SK-N-SH (cell line): Measurements from ENCODE around the gene PER1. TPM values are rescaled to one million over a fixed set of nuclear protein-coding genes. Genes with fewer than 3 reads are reported as not detected.
A peak's percentile ranks its signal among the peaks of the same experiment; 100 is the strongest.

Experiments
- CTCF ChIA-PET: fragments of 300-600, 350-600 bp; formaldehyde crosslinking; extraction: SDS; loops from one replicate; lab custom pipeline; 2021; lab: Yijun Ruan, JAX
- POLR2A ChIA-PET: fragments of 350-600 bp; sonication (Branson Sonifier 250); formaldehyde crosslinking; extraction: SDS; loops from one replicate; lab custom pipeline; 2020; ENCODE audit warnings: antibody characterized with exemption, inconsistent platforms; lab: Yijun Ruan, JAX
- DNase-seq: peaks from one replicate; pipeline ENCODE4 v3.0.0; 2012
- H2AFZ ChIP-seq: fragments of 200-600 bp; sonication (generic); 2 replicates; pipeline ENCODE4 v1.8.1; 2016; ENCODE audit warnings: antibody characterized with exemption, mild to moderate bottlenecking, low read depth
- H3F3A ChIP-seq: fragments of 200-600 bp; sonication (generic); replicated peaks from 2 replicates; pipeline ENCODE3; 2016; ENCODE audit warnings: antibody characterized with exemption, mild to moderate bottlenecking; ENCODE audit not compliant: insufficient read depth
- H3K27ac ChIP-seq, 2 experiments: fragments of 200-500 bp in 1 of 2; fragments of 200-600 bp in 1 of 2; sonication (Bioruptor generic) in 1 of 2; sonication (generic), shearing (Covaris generic) in 1 of 2; 2 replicates each; pipeline versions ENCODE4 v1.5.1 to v1.6.1; 2014 to 2016; ENCODE audit warnings: low read depth in 2 of 2, inconsistent platforms in 1 of 2, low read length in 1 of 2, mild to moderate bottlenecking in 1 of 2, mixed read lengths in 1 of 2
- H3K27me3 ChIP-seq: fragments of 200-600 bp; sonication (generic), shearing (Covaris generic); 2 replicates; pipeline ENCODE4 v1.6.1; 2016; ENCODE audit warnings: mixed run types; ENCODE audit not compliant: insufficient read depth
- H3K36me3 ChIP-seq, 2 experiments: fragments of 200-500 bp in 1 of 2; fragments of 200-600 bp in 1 of 2; sonication (Bioruptor generic) in 1 of 2; sonication (generic) in 1 of 2; replicated peaks in 1 of 2; 2 replicates each; pipeline versions ENCODE3 to v1.5.1; 2014 to 2016; ENCODE audit warnings: low read length in 1 of 2, mild to moderate bottlenecking in 1 of 2; ENCODE audit not compliant: insufficient read depth in 2 of 2, control insufficient read depth in 1 of 2
- H3K4me1 ChIP-seq, 2 experiments: fragments of 200-500 bp in 1 of 2; fragments of 200-600 bp in 1 of 2; sonication (Bioruptor generic) in 1 of 2; sonication (generic), shearing (Covaris generic) in 1 of 2; 2 replicates each; pipeline versions ENCODE4 v1.5.1 to v1.6.1; 2014 to 2016; ENCODE audit warnings: low read depth in 1 of 2, low read length in 1 of 2, mixed run types in 1 of 2; ENCODE audit not compliant: insufficient read depth in 2 of 2, control insufficient read depth in 1 of 2
- H3K4me2 ChIP-seq: fragments of 200-600 bp; sonication (generic), shearing (Covaris generic); 2 replicates; pipeline ENCODE4 v1.6.1; 2017; ENCODE audit warnings: mixed run types
- H3K4me3 ChIP-seq, 2 experiments: fragments of 200-500 bp in 1 of 2; fragments of 200-600 bp in 1 of 2; sonication (Bioruptor generic) in 1 of 2; sonication (generic), shearing (Covaris generic) in 1 of 2; 2 replicates each; pipeline versions ENCODE4 v1.5.1 to v1.8.1; 2014 to 2016; ENCODE audit warnings: low read depth in 2 of 2, inconsistent platforms in 1 of 2, low read length in 1 of 2, mild to moderate bottlenecking in 1 of 2, mixed read lengths in 1 of 2, moderate library complexity in 1 of 2
- H3K79me2 ChIP-seq: fragments of 200-600 bp; sonication (generic); 2 replicates; pipeline ENCODE4 v1.8.1; 2017; ENCODE audit warnings: mild to moderate bottlenecking; ENCODE audit not compliant: insufficient read depth
- H3K9ac ChIP-seq: fragments of 200-600 bp; sonication (generic); 2 replicates; pipeline ENCODE4 v1.6.1; 2017; ENCODE audit warnings: mixed run types
- H3K9me2 ChIP-seq: fragments of 200-600 bp; sonication (generic); 2 replicates; pipeline ENCODE4 v1.6.1; 2017; ENCODE audit warnings: mixed run types
- H3K9me3 ChIP-seq: fragments of 200-600 bp; sonication (generic); 2 replicates; pipeline ENCODE4 v1.6.1; 2017; ENCODE audit warnings: mixed run types, mild to moderate bottlenecking, moderate library complexity
- H4K20me1 ChIP-seq: fragments of 200-600 bp; sonication (generic); 2 replicates; pipeline ENCODE4 v1.6.1; 2017; ENCODE audit warnings: mild to moderate bottlenecking, mixed run types; ENCODE audit not compliant: insufficient read depth
- CHD2 ChIP-seq: fragments of 150-350 bp; IDR thresholded peaks from 2 replicates; pipeline ENCODE4 v1.6.1; 2018; ENCODE audit warnings: low read length; ENCODE audit not compliant: partially characterized antibody
- EP300 ChIP-seq, 2 experiments: IDR thresholded peaks; 2 replicates each; pipeline versions ENCODE4 v1.4.0 to v1.6.1; 2012; ENCODE audit warnings: borderline replicate concordance in 1 of 2, low read depth in 1 of 2, low read length in 1 of 2
- FOXM1 ChIP-seq: IDR thresholded peaks from 2 replicates; pipeline ENCODE4 v1.4.0; 2012; ENCODE audit warnings: low read depth, mild to moderate bottlenecking
- GABPA ChIP-seq: IDR thresholded peaks from 2 replicates; pipeline ENCODE4 v1.4.0; 2012; ENCODE audit warnings: low read depth, mild to moderate bottlenecking
- GATA2 ChIP-seq: sonication (generic); formaldehyde crosslinking; IDR thresholded peaks from 2 replicates; pipeline ENCODE4 v1.5.0; 2020; ENCODE audit warnings: mild to moderate bottlenecking, missing genetic modification reagents
- NRF1 ChIP-seq: IDR thresholded peaks from 2 replicates; pipeline ENCODE4 v1.6.1; 2012; ENCODE audit warnings: low read depth, mild to moderate bottlenecking, low read length
- RAD21 ChIP-seq: IDR thresholded peaks from 2 replicates; pipeline ENCODE4 v1.6.1; 2012; ENCODE audit warnings: mild to moderate bottlenecking, low read length
- SMC3 ChIP-seq: IDR thresholded peaks from 2 replicates; pipeline ENCODE4 v1.6.1; 2012; ENCODE audit warnings: low read depth, low read length, improper control_type of control experiment
- WGBS: methylation state at CpG from one replicate; pipeline ENCODE4 v1.1.6; 2017; ENCODE audit warnings: low lambda C conversion rate; 5-methylcytosine and 5-hydroxymethylcytosine counted together
- polyA plus RNA-seq, 3 experiments: library from polyadenylated mRNA; depleted of rRNA; stranded (reverse); fragments of >200 nt; gene quantifications; 2 replicates each; pipeline ENCODE4 v1.2.3, GENCODE V29; 2012
- TF ChIP-seq, protein P1 (sequence below): fragments of 200-600 bp; sonication (generic); IDR thresholded peaks from 2 replicates; pipeline ENCODE4 v1.6.1; 2017; ENCODE audit warnings: antibody characterized with exemption, mild to moderate bottlenecking, moderate library complexity
- TF ChIP-seq, protein P2 (sequence below): fragments of 150-350 bp; IDR thresholded peaks from 2 replicates; pipeline ENCODE4 v1.6.1; 2017; ENCODE audit warnings: antibody characterized with exemption, low read length, low read depth, borderline replicate concordance

PER1 gene
- polyA plus RNA-seq, 1 of the 3 experiments (the other 2 are of a cell fraction), result 56.8 TPM

DNA sequence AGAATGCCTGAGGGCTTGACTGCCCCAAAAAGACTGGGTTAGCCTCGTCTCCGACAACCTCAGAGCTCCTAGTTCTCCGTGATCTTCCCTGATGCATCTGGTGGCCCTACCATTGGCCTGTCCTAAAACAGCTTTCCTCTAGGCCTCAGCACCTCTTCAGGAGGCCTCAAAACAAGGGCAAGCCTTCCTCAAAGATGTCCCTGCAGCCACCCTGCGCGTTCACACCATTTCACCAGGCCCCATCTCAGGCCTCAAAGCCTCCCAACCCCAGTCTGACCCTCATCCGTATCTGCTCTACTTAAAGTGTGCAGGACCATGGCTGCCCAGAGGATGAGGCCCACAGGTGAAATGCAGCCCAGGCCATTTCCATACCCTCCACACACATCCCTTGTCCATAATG, 41.3 kb downstream of the PER1 start:
- no peaks in the 10 kb centered on the region for H3K79me2 ChIP-seq
- no peaks in the 10 kb centered on the region for H3F3A ChIP-seq
- 98% methylated on average over 5 of the region's 6 CpGs for WGBS
- no peak for DNase-seq
- no peak for TF ChIP-seq GABPA
- TF ChIP-seq EP300 (IDR thresholded peaks at IDR 0.05; ENCODE audit: borderline replicate concordance in 1 of 2, low read depth in 1 of 2, low read length in 1 of 2), result no peak
- TF ChIP-seq CHD2, result no peak
- no peak for TF ChIP-seq GATA2 (CRISPR knock-in tag)
- TF ChIP-seq FOXM1, result no peak
- TF ChIP-seq, protein P1, sequence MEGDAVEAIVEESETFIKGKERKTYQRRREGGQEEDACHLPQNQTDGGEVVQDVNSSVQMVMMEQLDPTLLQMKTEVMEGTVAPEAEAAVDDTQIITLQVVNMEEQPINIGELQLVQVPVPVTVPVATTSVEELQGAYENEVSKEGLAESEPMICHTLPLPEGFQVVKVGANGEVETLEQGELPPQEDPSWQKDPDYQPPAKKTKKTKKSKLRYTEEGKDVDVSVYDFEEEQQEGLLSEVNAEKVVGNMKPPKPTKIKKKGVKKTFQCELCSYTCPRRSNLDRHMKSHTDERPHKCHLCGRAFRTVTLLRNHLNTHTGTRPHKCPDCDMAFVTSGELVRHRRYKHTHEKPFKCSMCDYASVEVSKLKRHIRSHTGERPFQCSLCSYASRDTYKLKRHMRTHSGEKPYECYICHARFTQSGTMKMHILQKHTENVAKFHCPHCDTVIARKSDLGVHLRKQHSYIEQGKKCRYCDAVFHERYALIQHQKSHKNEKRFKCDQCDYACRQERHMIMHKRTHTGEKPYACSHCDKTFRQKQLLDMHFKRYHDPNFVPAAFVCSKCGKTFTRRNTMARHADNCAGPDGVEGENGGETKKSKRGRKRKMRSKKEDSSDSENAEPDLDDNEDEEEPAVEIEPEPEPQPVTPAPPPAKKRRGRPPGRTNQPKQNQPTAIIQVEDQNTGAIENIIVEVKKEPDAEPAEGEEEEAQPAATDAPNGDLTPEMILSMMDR, result no peak
- no peak for TF ChIP-seq NRF1
- no peak for TF ChIP-seq SMC3
- no peak overlapping the region for H3K9ac ChIP-seq
- H3K36me3 ChIP-seq, result no peaks in the 10 kb centered on the region
- H3K27ac ChIP-seq, result no peak overlapping the region
- no peaks in the 10 kb centered on the region; a peak in 1 of 4 replicates for H3K4me1 ChIP-seq
- H3K27me3 ChIP-seq, result peaks cover 29% of the 10 kb centered on the region; the same call in 1 of the 2 replicates
- H4K20me1 ChIP-seq, result no peaks in the 10 kb centered on the region
- no peak overlapping the region for H3K4me3 ChIP-seq
- H3K9me3 ChIP-seq, result no peaks in the 10 kb centered on the region
- no peak overlapping the region for H2AFZ ChIP-seq
- POLR2A ChIA-PET, result no interaction called here
- H3K9me2 ChIP-seq, result no peaks in the 10 kb centered on the region
- CTCF ChIA-PET, result interaction anchor here (0.9 to 15.2 kb wide), 22 partner anchors 8 to 254 kb away, joined by 3 to 298 read pairs (median 5); partner anchors contain the start of genes ALOX12B, ALOXE3 and HES7
- H3K4me2 ChIP-seq, result no peak overlapping the region

DNA sequence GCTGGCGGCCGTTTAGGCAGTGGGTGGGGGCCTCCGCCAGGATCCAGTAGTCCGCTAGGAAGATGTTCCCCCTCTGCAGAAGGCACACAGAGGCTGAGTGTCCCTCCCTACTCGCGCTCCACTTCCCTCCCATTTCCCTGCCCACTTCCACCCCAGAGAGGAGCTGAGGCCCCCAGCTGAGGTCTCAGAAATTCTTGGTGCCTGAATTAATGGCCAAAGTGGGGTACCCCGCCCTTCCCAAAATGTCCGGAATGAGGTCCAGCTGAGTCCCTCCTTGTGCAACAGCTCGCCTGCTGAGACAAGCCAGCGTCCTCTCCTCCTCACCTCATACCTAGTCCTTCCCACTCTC, 41.8 kb downstream of the PER1 start:
- TF ChIP-seq, protein P2, sequence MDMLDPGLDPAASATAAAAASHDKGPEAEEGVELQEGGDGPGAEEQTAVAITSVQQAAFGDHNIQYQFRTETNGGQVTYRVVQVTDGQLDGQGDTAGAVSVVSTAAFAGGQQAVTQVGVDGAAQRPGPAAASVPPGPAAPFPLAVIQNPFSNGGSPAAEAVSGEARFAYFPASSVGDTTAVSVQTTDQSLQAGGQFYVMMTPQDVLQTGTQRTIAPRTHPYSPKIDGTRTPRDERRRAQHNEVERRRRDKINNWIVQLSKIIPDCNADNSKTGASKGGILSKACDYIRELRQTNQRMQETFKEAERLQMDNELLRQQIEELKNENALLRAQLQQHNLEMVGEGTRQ, result no peak
- no peak for TF ChIP-seq RAD21
- Histone ChIP-seq H3K9me3 (no peaks in the 10 kb centered on the region), H3K27ac (no peak overlapping the region), H3K9ac (no peak overlapping the region), H3K27me3 (peaks cover 24% of the 10 kb centered on the region; the same call in 1 of the 2 replicates), H4K20me1 (no peaks in the 10 kb centered on the region), H3K4me1 (no peaks in the 10 kb centered on the region; a peak in 1 of 4 replicates), H3K4me3 (peak overlapping the region in 1 of 2 experiments; percentile 37; a peak in 1 of 4 replicates), H3K79me2 (no peaks in the 10 kb centered on the region), H3F3A (no peaks in the 10 kb centered on the region), H3K4me2 (no peak overlapping the region), H3K9me2 (no peaks in the 10 kb centered on the region), H3K36me3 (no peaks in the 10 kb centered on the region), H2AFZ (no peak overlapping the region)
- 48% methylated on average over 5 of the region's 10 CpGs for WGBS
- ChIA-PET CTCF (interaction anchor here (0.9 to 15.2 kb wide), 23 partner anchors 9 to 254 kb away, joined by 3 to 298 read pairs (median 5); partner anchors contain the start of genes ALOX12B, ALOXE3 and HES7), POLR2A (no interaction called here)
- DNase-seq, result no peak
